ENCODE data around the gene SLC35G2. TPM values are rescaled to one million over a fixed set of nuclear protein-coding genes. Genes with fewer than 3 reads are reported as not detected.
"Not testable (repeated sequence)": the region's sequence is repeated elsewhere in the genome, so short reads cannot be mapped to it uniquely, and the experiment has no call there.

Gene SLC35G2
- total RNA-seq, 1 donor: 8.0 TPM

GRCh38 chr3:136860541-136860940, 41.6 kb downstream of the SLC35G2 start:
- H3K36me3 ChIP-seq (ENCODE audit: insufficient read depth, low read length): no peaks in the 10 kb centered on the region
- H4K20me1 ChIP-seq (ENCODE audit: insufficient read depth, low read length): no peaks in the 10 kb centered on the region
- no peak overlapping the region for H3K27ac ChIP-seq (ENCODE audit: low read depth, low read length)
- H3K27me3 ChIP-seq (ENCODE audit: insufficient read depth, low read length): no peaks in the 10 kb centered on the region
- no peaks in the 10 kb centered on the region for H3K9me3 ChIP-seq (ENCODE audit: low read depth, low read length)
- peaks cover 19% of the 10 kb centered on the region for H3K4me1 ChIP-seq (ENCODE audit: insufficient read depth, low read length)
- H3K4me2 ChIP-seq (ENCODE audit: insufficient read depth, low read length): peak overlapping the region; percentile 99
- H2AFZ ChIP-seq (ENCODE audit: low read length): peak overlapping the region; percentile 36
- H3K79me2 ChIP-seq (ENCODE audit: insufficient read depth, low read length): peaks cover 38% of the 10 kb centered on the region
- H3K4me3 ChIP-seq (ENCODE audit: insufficient read depth, low read length): peak overlapping the region; percentile 94
- DNase-seq (ENCODE audit: insufficient read length, low spot score, missing footprints): no peak
- TF ChIP-seq CTCF (IDR thresholded peaks at IDR 0.05; ENCODE audit: extremely low read depth, low read depth, low read length): no peak

GRCh38 chr3:136861890-136862616, 43.1 kb downstream of the SLC35G2 start, which contains the start of gene NCK1:
Gene NCK1 (plus strand): TSS chr3:136862208. CDS start chr3:136928002, 65,794 bp downstream.
- Histone ChIP-seq H4K20me1 (ENCODE audit: insufficient read depth, low read length) (no peaks in the 10 kb centered on the region), H3K4me1 (ENCODE audit: insufficient read depth, low read length) (peaks cover 19% of the 10 kb centered on the region), H3K27me3 (ENCODE audit: insufficient read depth, low read length) (no peaks in the 10 kb centered on the region), H3K36me3 (ENCODE audit: insufficient read depth, low read length) (no peaks in the 10 kb centered on the region), H3K9me3 (ENCODE audit: low read depth, low read length) (no peaks in the 10 kb centered on the region), H3K27ac (ENCODE audit: low read depth, low read length) (peak within 1 kb of the TSS; percentile 82), H3K4me2 (ENCODE audit: insufficient read depth, low read length) (peak within 1 kb of the TSS; percentile 99), H2AFZ (ENCODE audit: low read length) (peak within 1 kb of the TSS; percentile 97), H3K79me2 (ENCODE audit: insufficient read depth, low read length) (peaks cover 47% of the 10 kb centered on the region), H3K4me3 (ENCODE audit: insufficient read depth, low read length) (peak within 1 kb of the TSS; percentile 94)
- DNase-seq (ENCODE audit: insufficient read length, low spot score, missing footprints): peak; percentile 98
- no peak for TF ChIP-seq CTCF (IDR thresholded peaks at IDR 0.05; ENCODE audit: extremely low read depth, low read depth, low read length)

DNA sequence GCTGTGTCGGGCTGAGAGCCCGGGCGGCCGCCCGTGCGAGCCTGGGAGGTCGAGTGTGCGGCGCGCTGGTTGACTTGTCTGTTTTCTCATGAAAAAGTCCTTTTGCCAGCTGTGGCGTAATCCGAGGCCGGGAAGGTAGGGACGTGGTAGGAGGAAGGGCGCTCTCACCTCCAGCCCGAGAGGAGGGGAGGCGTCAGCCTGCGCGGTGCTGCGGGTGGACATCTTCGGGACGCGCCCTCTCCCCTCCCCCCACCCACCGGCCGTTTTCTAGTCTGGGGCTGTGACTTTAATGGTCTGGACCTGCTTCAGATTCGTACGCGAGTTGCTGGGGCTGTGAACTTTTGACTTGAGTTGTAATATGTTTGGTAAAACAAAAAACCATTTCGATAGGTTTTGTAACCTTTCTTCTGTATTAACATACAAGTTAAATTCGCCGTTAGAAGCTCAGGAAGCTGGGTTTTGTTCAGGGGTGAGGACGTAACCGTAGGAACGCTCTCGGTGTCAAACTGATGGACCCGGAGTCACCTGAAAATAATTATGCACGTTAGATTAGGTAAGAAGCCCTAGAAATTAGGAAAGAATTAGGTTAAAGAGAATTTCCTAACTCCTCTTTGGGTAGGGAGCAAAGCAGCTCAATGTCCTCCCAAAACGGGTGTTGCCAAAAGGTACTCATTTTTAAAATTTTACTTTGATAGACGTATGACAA, 43.8 kb downstream of the SLC35G2 start:
- peak overlapping the region; percentile 94 for H3K4me3 ChIP-seq (ENCODE audit: insufficient read depth, low read length)
- no peak for DNase-seq (ENCODE audit: insufficient read length, low spot score, missing footprints)
- no peak for TF ChIP-seq CTCF (IDR thresholded peaks at IDR 0.05; ENCODE audit: extremely low read depth, low read depth, low read length)
- peaks cover 55% of the 10 kb centered on the region for H3K79me2 ChIP-seq (ENCODE audit: insufficient read depth, low read length)
- peaks cover 6% of the 10 kb centered on the region for H4K20me1 ChIP-seq (ENCODE audit: insufficient read depth, low read length)
- H3K36me3 ChIP-seq (ENCODE audit: insufficient read depth, low read length): no peaks in the 10 kb centered on the region
- no peaks in the 10 kb centered on the region for H3K9me3 ChIP-seq (ENCODE audit: low read depth, low read length)
- peaks cover 19% of the 10 kb centered on the region for H3K4me1 ChIP-seq (ENCODE audit: insufficient read depth, low read length)
- peak overlapping the region; percentile 97 for H2AFZ ChIP-seq (ENCODE audit: low read length)
- peak overlapping the region; percentile 99 for H3K4me2 ChIP-seq (ENCODE audit: insufficient read depth, low read length)
- no peaks in the 10 kb centered on the region for H3K27me3 ChIP-seq (ENCODE audit: insufficient read depth, low read length)
- peak overlapping the region; percentile 82 for H3K27ac ChIP-seq (ENCODE audit: low read depth, low read length)

- Histone ChIP-seq H3K36me3 (ENCODE audit: insufficient read depth, low read length) (peaks cover 11% of the 10 kb centered on the region), H3K4me1 (ENCODE audit: insufficient read depth, low read length) (no peaks in the 10 kb centered on the region), H3K79me2 (ENCODE audit: insufficient read depth, low read length) (peaks cover 96% of the 10 kb centered on the region), H3K27ac (ENCODE audit: low read depth, low read length) (no peak overlapping the region), H2AFZ (ENCODE audit: low read length) (no peak overlapping the region), H3K4me3 (ENCODE audit: insufficient read depth, low read length) (no peak overlapping the region), H3K9me3 (ENCODE audit: low read depth, low read length) (no peaks in the 10 kb centered on the region), H3K27me3 (ENCODE audit: insufficient read depth, low read length) (no peaks in the 10 kb centered on the region), H4K20me1 (ENCODE audit: insufficient read depth, low read length) (peaks cover 17% of the 10 kb centered on the region), H3K4me2 (ENCODE audit: insufficient read depth, low read length) (no peak overlapping the region)
- TF ChIP-seq CTCF (IDR thresholded peaks at IDR 0.05; ENCODE audit: extremely low read depth, low read depth, low read length): no peak
- DNase-seq (ENCODE audit: insufficient read length, low spot score, missing footprints): no peak
Measured at GRCh38 chr3:136869282-136869681, 50.4 kb downstream of the SLC35G2 start.

DNA sequence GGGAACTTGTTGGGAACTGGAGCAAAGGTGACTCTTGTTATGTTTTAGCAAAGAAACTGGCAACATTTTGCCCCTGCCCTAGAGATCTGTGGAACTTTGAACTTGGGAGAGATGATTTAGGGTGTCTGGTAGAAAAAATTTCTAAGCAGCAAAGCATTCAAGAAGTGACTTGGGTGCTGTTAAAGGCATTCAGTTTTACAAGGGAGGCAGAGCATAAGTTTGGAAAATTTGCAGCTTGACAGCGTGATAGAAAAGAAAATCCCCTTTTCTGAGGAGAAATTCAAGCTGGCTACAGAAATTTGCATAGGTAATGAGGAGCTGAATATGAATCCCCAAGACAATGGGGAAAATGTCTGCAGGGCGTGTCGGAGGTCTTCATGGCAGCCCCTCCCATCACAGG, 53.3 kb downstream of the SLC35G2 start:
- H3K4me1 ChIP-seq (ENCODE audit: insufficient read depth, low read length); H3K4me2 ChIP-seq (ENCODE audit: insufficient read depth, low read length); H3K27me3 ChIP-seq (ENCODE audit: insufficient read depth, low read length); DNase-seq (ENCODE audit: insufficient read length, low spot score, missing footprints); H2AFZ ChIP-seq (ENCODE audit: low read length); H3K9me3 ChIP-seq (ENCODE audit: low read depth, low read length); H3K27ac ChIP-seq (ENCODE audit: low read depth, low read length); H3K4me3 ChIP-seq (ENCODE audit: insufficient read depth, low read length): not testable (repeated sequence)
- peaks cover 11% of the 10 kb centered on the region for H3K36me3 ChIP-seq (ENCODE audit: insufficient read depth, low read length)
- H4K20me1 ChIP-seq (ENCODE audit: insufficient read depth, low read length): peaks cover 19% of the 10 kb centered on the region
- H3K79me2 ChIP-seq (ENCODE audit: insufficient read depth, low read length): peaks cover 84% of the 10 kb centered on the region
